ENCODE measurements around the gene ANK3.

The ANK3 gene

DNA sequence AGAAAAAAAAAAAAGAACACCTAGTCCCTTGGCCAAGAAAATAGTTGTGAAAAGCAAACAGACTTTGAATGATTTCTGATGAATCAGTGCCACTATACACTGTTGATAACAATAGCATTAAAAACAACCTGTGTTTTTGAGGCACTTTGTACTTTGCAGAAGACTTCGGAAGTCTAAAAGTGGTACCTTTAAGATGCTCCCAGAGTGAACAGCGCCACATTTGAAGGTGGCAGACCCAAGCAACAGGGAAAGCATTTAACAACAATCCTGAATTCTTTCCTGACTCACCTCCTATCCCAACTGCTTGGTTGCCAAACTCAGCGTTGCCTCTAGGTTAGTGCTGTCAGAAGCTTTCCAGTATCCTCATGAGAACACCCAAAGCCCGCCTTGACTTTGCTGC lies 380.9 kb downstream of the ANK3 start:
- DNase-seq, result no peak

DNA sequence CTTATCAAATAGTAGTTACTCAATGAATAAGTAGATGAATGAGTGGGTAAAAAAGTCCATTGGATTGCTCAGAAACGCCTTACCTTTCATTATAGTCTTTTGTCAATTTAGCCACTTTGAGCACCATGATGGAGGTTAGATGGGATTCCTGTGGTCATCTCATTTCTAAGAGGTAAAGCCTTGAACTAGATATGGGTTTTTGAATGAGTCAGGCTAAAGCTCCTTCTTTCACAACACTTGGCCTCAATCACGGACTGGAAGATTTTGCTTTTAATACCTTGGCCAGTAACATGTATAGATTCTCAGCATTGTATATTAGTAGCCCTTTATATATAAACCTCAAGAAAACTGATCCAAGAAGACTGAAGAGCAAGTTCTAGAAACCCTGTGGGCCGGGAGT lies 383.6 kb downstream of the ANK3 start:
- DNase-seq, result no peak

DNA sequence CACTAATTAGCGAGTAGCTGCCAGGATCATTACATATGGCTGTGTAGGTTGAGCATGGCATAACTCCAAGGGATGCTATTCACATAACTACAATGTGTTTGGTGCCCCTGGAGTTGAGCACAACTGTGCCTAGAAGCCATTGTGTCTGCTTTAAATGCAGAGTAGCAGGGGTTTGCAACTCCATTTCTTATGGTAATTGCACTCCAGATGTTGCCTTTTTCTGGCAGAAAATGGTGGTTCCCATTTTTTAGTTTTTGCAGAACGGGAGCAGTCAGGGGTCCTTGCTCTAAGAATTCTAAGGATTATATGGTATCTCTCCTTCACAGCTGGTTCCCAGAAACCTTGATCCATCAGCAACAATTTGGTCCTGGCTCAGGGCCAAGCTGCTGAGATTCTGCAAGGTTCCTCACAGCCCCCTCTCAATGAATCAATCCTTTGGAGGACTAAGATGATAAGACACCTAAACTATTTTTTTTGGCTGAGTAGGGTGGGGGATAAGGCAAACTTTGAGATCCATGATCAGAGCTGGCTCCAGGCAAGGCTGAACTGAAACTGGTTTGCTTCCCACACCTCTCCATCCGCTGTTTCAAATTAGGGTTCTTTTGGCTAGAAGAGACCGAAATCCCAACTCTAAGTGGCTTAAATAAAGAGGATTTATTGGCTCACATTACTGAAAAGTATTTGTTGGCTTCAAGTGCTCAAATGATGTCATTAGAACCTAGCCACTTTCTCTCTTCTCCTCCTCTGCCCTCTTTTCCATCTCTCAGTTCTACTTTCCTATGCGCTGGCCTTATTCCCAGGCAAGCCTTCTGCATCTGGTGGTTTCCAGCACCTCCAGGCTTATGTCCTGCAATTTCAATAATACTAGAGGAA lies 385.8 kb downstream of the ANK3 start:
- DNase-seq, result no peak

DNA sequence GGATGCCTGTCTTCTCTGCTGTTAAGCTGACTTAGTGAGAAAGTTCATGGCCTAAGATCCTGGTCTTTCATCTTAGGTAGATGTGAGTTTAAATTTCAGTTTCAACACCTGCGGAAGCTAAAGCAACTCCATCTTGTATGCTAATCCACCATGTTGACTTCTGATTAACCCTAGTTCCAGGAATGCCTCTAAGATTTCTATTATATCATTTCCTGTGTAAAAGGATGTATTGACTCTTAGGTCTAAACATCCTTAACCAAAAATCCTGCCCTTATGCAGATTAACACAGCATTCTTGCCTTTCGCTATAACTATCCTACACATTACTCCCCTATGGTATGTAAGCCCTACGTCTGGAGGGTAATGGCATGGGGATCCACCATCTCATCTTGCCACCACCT lies 388.9 kb downstream of the ANK3 start:
- no peak for DNase-seq

DNA sequence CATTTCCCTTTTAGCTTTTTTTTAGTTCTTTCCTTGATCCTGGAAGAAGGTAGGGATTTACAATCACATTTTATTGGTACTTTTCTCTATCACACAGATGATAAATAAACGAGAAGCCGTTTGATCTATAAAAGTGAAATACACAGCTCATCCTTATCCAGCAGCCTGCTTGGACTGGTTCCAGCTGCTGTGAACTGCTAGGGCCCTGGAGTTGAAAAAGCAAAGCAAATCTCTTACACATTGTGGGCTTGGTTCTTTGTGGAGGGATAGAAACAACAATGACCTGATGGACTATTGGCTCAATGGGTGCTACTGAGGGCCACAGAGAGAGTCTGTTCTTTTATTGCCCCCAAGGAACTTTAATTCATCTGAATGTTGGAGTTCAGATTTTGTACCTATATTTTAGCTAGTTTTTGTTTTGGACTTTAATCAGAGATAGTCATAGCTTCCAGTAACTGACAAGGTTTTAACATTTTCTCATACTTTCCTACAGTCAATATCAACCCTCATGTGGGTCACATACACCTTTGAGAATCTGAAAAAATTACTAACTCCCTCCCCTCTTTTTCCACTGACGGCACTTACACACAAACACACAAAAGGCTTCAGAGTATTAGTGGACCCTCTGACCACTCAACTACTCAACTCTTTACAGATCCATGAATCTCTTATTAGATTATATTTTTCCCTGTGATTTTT lies 391.7 kb downstream of the ANK3 start:
- no peak for DNase-seq

DNA sequence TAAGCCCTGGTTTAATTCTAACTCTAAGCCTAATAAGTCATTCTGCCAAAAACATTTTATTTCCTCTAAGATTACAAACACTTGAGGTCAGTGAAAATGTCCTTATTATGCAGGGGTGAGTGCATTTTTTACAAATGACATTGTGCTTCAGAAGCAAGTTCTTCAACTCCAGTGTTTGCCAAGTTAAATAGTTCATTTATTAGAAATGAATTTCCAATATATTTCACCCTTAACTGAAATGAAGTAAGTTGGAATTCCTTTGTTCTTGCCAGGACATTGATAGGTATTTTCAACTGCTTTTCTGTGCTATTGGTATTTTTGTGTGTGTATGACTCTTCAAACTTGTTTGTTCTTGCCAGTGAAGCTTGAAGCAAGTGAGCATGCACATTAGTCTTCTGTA lies 393.8 kb downstream of the ANK3 start:
- DNase-seq, result no peak

DNA sequence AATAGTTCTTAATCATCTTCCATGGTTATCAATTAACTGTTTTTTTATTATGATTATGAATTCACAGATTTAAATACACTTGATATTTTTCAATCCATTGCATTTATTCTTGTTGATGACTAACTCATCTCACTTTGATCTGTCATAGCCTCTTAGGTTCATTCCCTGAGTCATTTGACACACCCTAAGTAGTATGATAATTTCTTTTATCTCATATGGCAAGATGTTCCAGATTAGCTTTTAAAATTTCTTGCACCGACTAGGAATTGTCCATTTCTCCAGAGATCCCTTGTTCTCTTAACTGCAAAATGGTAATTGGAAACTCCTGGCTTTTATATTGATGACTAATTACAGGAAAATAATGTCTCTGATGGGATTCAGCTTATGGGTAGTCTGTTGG lies 395.7 kb downstream of the ANK3 start:
- no peak for DNase-seq

DNA sequence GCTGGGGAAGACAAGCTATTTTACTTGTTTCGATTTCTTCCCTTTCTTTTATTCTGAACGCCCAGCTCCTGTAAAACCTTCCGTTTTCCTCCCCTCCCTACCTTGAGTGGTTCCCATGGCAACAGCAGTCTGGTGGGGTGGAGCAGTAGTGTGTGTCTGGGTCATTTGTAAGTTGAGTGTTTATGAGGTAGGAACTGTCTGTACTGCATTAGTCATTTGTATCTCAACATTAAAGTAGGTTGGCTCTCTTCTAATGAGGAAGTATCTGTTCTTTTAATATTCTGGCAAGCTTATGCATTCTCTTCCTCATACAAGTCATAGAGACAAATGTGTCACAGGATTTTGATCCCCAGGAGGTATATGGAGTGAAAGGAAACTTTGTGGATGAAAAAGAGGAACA lies 398.0 kb downstream of the ANK3 start:
- DNase-seq, result no peak

DNA sequence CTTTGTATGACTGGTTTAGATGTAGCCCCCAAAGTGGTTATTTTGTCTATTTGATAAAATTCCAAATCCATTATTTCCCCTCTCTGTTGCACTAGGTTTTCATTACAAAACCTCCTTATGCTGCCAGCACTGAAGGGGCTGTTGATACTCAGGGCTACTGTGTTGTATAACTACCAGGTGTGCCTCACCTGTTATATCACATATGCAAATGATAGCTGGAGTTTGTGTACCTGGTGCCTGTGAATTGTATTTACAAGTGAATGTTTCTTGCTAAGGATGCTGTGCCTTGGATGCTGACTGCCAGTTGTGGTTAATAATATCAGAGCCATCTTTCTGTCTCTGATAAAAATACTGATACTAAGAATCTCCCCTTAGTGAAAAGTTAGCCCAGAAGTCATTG lies 398.6 kb downstream of the ANK3 start:
- no peak for DNase-seq

DNA sequence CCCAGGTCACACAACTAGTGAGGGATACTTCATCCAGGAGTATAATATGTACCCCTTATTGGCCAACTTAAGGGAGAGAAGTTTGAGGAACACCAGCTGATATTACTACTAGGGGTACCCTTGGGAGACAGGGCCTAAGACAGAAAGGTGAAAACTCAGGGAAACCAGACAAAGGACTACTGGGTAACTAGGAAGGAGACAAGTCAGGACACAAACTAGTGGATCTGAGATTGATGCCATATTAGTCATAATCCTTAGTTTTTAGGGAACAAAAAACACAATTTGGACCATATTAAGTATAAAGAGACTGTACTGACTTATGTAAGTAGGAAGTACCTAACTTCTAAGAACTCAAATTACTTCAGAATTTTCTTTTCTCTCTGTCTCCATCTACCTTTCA lies 404.0 kb downstream of the ANK3 start:
- no peak for DNase-seq

DNA sequence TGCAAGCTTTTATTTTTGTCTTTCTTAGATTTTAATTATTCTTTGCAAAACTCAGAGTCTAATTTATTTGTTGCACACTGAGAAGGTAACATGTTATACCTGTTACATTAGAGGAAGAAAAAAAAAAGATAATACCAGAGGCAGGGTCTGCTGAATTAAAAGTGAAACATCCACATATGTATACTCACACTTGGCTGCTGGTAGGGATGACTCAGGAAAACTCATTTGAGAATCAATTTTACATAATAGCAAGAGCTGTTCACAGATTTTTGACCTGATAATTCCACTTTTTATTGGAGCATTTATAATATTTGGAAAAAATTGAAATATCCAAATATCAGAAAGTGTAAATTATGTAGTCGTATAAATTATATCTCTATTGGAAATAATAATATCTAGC lies 405.3 kb downstream of the ANK3 start:
- no peak for DNase-seq

DNA sequence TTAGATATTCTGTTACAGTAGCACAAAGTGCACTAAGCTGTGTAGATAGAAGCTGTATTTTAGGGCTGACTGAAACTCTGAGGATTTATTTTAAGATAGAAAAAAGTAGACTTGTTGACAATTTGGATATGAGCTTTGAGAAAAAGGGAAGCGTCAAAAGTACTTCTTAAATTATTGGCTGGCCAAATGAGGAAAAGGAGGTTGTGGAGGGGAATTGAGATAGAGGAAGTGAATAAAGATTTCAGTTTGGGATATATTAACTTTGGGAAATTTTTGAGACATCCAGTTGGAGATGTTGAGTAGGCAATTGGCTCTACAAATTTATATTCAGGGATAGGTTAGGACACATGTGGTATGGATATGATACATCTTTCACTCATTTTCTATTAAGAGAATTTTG lies 409.3 kb downstream of the ANK3 start:
- no peak for DNase-seq

DNA sequence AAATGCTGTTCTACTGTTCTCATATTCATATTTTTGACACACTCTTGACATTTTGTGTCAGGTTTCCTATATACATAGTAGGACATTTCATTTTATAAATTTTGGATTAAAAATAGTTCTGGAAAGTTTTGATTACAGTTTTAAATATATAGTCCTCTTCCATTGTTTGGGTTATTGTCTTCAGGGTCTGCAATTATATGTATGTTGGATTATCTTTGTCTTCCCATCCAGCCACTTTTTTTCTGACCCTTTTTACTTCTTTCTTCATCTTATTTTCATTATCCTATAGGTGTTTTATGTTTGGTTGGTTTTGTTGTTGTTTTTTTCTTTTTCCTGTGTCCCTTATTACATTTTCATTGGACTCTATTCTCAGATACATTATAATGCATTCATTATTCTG lies 412.2 kb downstream of the ANK3 start:
- no peak for DNase-seq

DNA sequence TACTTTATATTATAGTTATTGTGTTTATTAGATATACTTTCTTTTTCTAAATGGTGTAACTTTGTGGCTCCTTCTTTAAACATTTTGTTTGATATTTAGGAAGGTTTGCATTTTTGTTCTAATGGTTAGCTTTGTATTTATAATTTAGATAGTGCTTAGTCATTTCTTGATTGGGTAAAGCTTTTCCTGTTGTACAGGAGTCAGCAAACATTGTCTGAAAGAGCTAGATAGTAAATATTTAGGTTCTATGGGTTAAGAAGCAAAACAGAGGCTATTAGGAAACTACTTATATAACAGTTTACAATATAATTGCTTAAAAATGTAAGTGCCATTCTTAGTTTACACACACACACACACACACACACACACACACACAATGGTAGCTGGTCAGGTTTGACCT lies 412.8 kb downstream of the ANK3 start:
- no peak for DNase-seq

Data from SHP77 (cell line).